HepG2 (cell line): ENCODE data around the gene CA12. TPM values are rescaled to one million over a fixed set of nuclear protein-coding genes. Genes with fewer than 3 reads are reported as not detected.
A peak's percentile ranks its signal among the peaks of the same experiment; 100 is the strongest.
"Not testable (repeated sequence)": the region's sequence is repeated elsewhere in the genome, so short reads cannot be mapped to it uniquely, and the experiment has no call there.

ENCODE experiments used
- ATAC-seq: fragments of 200-7000 bp; cut with Tn5 transposase; 3 replicates; pipeline ENCODE4 v1.9.1; 2020; ENCODE audit warnings: mild to moderate bottlenecking, moderate library complexity
- BruUV-seq: library from RNA; stranded (reverse); fragments of 400-500 nt; replicated peaks from 2 replicates; lab custom pipeline; 2021; lab: Mats Ljungman, UMichigan
- CTCF ChIA-PET: fragments of 300-600 bp; formaldehyde crosslinking; extraction: SDS; loops from one replicate; lab custom pipeline; 2021; ENCODE audit warnings: low total read pairs, inconsistent platforms, low intra/inter-chr PET ratio; lab: Yijun Ruan, JAX
- POLR2A ChIA-PET: fragments of 350-600 bp; sonication (Branson Sonifier 250); formaldehyde crosslinking; loops from one replicate; lab custom pipeline; 2020; ENCODE audit warnings: antibody characterized with exemption, inconsistent platforms; lab: Yijun Ruan, JAX
- DNase-seq: peaks from one replicate; pipeline ENCODE4 v3.0.0-alpha.2; 2015; ENCODE audit warnings: low spot score
- FAIRE-seq: peaks from 3 replicates; lab custom pipeline; 2011; peaks lifted over from hg19 to GRCh38; lab: Jason Lieb, UNC
- H2AFZ ChIP-seq: one replicate; pipeline ENCODE4 v1.6.1; 2011; ENCODE audit warnings: low read length, inconsistent platforms
- H3K27ac ChIP-seq: fragments of 300-600 bp; 3 replicates; pipeline ENCODE4 v1.8.0; 2011; ENCODE audit warnings: mixed run types, mild to moderate bottlenecking, mixed read lengths, low read length, inconsistent platforms; ENCODE audit not compliant: insufficient read depth; ENCODE audit errors: extremely low read length
- H3K27me3 ChIP-seq, 2 experiments: fragments of 200-600 bp in 1 of 2; 2 replicates in 1 of 2; 3 replicates in 1 of 2; pipeline versions ENCODE4 v1.6.0 to v1.8.0; 2011; ENCODE audit warnings: low read length in 2 of 2, mild to moderate bottlenecking in 2 of 2, moderate library complexity in 2 of 2, inconsistent platforms in 1 of 2; ENCODE audit not compliant: insufficient read depth in 2 of 2, control insufficient read depth in 1 of 2
- H3K36me3 ChIP-seq, 2 experiments: fragments of 200-600 bp in 1 of 2; replicated peaks in 1 of 2; 2 replicates in 1 of 2; 3 replicates in 1 of 2; pipeline versions ENCODE4 v1.5.1 to v1.8.0; 2011; ENCODE audit warnings: low read length in 2 of 2, inconsistent platforms in 1 of 2; ENCODE audit not compliant: insufficient read depth in 2 of 2, control insufficient read depth in 1 of 2
- H3K4me1 ChIP-seq: 2 replicates; pipeline ENCODE4 v1.5.1; 2012; ENCODE audit warnings: low read length, inconsistent platforms; ENCODE audit not compliant: insufficient read depth
- H3K4me2 ChIP-seq: 2 replicates; pipeline ENCODE4 v1.6.0; 2011; ENCODE audit warnings: low read depth, low read length, inconsistent platforms
- H3K4me3 ChIP-seq, 3 experiments: fragments of 200-600 bp in 1 of 3; sonication (generic), shearing (Covaris generic) in 1 of 3; replicated peaks in 1 of 3; 2 replicates each; pipeline ENCODE4 v1.5.1; 2011 to 2016; ENCODE audit warnings: low read length in 3 of 3, inconsistent platforms in 2 of 3, low read depth in 2 of 3, mild to moderate bottlenecking in 2 of 3, control low read depth in 1 of 3, mixed read lengths in 1 of 3; ENCODE audit not compliant: insufficient read depth in 1 of 3
- H3K79me2 ChIP-seq: one replicate; pipeline ENCODE4 v1.6.1; 2011; ENCODE audit warnings: low read length, inconsistent platforms; ENCODE audit not compliant: insufficient read depth
- H3K9ac ChIP-seq: 2 replicates; pipeline ENCODE4 v1.6.0; 2011; ENCODE audit warnings: mild to moderate bottlenecking, low read depth, low read length, inconsistent platforms; ENCODE audit not compliant: insufficient read depth
- H3K9me3 ChIP-seq: 2 replicates; pipeline ENCODE4 v1.5.1; 2012; ENCODE audit warnings: mild to moderate bottlenecking, low read length
- H4K20me1 ChIP-seq: 2 replicates; pipeline ENCODE4 v1.6.0; 2011; ENCODE audit warnings: inconsistent platforms, mild to moderate bottlenecking, low read length, moderate library complexity; ENCODE audit not compliant: insufficient read depth
- BCL6 ChIP-seq: IDR thresholded peaks from 2 replicates; pipeline ENCODE4 v1.6.1; 2016; ENCODE audit warnings: missing genetic modification reagents, missing compliant biosample characterization
- NAIF1 ChIP-seq: sonication (generic); formaldehyde crosslinking; IDR thresholded peaks from 2 replicates; pipeline ENCODE4 v1.5.0; 2020; ENCODE audit warnings: mild to moderate bottlenecking, missing genetic modification reagents, borderline replicate concordance
- RARA ChIP-seq: IDR thresholded peaks from 2 replicates; pipeline ENCODE4 v1.6.1; 2016; ENCODE audit warnings: missing genetic modification reagents, missing compliant biosample characterization
- SKI ChIP-seq: fragments of 450-650 bp; IDR thresholded peaks from one replicate; pipeline ENCODE4 v1.6.1; 2018; ENCODE audit warnings: mild to moderate bottlenecking; ENCODE audit not compliant: partially characterized antibody
- SNRNP70 ChIP-seq: fragments of 200-400 bp; formaldehyde crosslinking; IDR thresholded peaks from 2 replicates; pipeline ENCODE4 v1.6.1; 2017; ENCODE audit warnings: mild to moderate bottlenecking, low read depth, low read length, moderate library complexity
- SRF ChIP-seq: IDR thresholded peaks from 2 replicates; pipeline ENCODE4 v1.6.1; 2011; ENCODE audit warnings: mild to moderate bottlenecking, low read depth, low read length, moderate library complexity
- WGBS: methylation state at CpG from one replicate; pipeline ENCODE4 v1.1.6; 2017; ENCODE audit warnings: low lambda C conversion rate; 5-methylcytosine and 5-hydroxymethylcytosine counted together
- in situ Hi-C: cut with HindIII; loops from 2 replicates; pipeline ENCODE4 v1.10.0; 2017; ENCODE audit warnings: low pct_unique_long_range_greater_than_20kb; ENCODE audit not compliant: extremely low pct_ligation_motif_present
- intact Hi-C: fragments of 100-400 bp; cut with micrococcal nuclease; formaldehyde crosslinking; loops from one replicate; pipeline ENCODE4 v1.10.0; 2022; ENCODE audit not compliant: unreplicated experiment
- polyA plus RNA-seq, 8 experiments: library from polyadenylated mRNA; depleted of rRNA in 3 of 8; stranded (reverse) in 7 of 8; unstranded in 1 of 8; fragments of >200 nt; fragmentation: Illumina TruSeq in 4 of 8; extraction: Trizol in 4 of 8; gene quantifications; 2 replicates each; pipeline versions ENCODE4 v1.2.1 to v1.2.3, GENCODE V29; 2011 to 2016; ENCODE audit warnings: low read depth in 4 of 8, missing spikeins in 1 of 8, mixed read lengths in 1 of 8; ENCODE audit not compliant: insufficient read depth in 1 of 8
- total RNA-seq, 5 experiments: library from RNA; depleted of rRNA; stranded (reverse); fragments of >200 nt; fragmentation: Illumina TruSeq; extraction: Trizol; gene quantifications; 2 replicates each; pipeline ENCODE4 v1.2.3, GENCODE V29; 2016; ENCODE audit warnings: low read depth in 1 of 5

The CA12 gene
- total and polyA plus RNA-seq, 2 of the 13 experiments (the other 11 are each of a cell fraction or from before 2014, with no cell fraction given), result 0.07 to 0.20 TPM

- ATAC-seq, H3K36me3 ChIP-seq, H3K27ac ChIP-seq, POLR2A ChIA-PET, FAIRE-seq, CTCF ChIA-PET, H3K4me1 ChIP-seq, H3K9me3 ChIP-seq, H2AFZ ChIP-seq, H3K27me3 ChIP-seq, H3K79me2 ChIP-seq, intact Hi-C loops, BruUV-seq, in situ Hi-C loops, H4K20me1 ChIP-seq, H3K4me2 ChIP-seq, H3K9ac ChIP-seq, H3K4me3 ChIP-seq, DNase-seq: not testable (repeated sequence)
- 85% methylated on average over 10 of the region's 10 CpGs for WGBS
Observed at GRCh38 chr15:63320446-63320845, 61.2 kb downstream of the CA12 start.

- no peak for TF ChIP-seq SRF
- WGBS, result 23% methylated on average over 3 of the region's 3 CpGs
- ChIA-PET CTCF (no interaction called here), POLR2A (no interaction called here)
- peaks cover 1 to 5% of the 10 kb centered on the region in 2 experiments; a peak in 3 of 5 replicates for H3K27me3 ChIP-seq
- H3K36me3 ChIP-seq, result no peaks in the 10 kb centered on the region
- H4K20me1 ChIP-seq, result no peaks in the 10 kb centered on the region
- no peak overlapping the region for H3K9ac ChIP-seq
- in situ Hi-C loops, result no loop called here
- H3K79me2 ChIP-seq, result no peaks in the 10 kb centered on the region
- H3K27ac ChIP-seq, result no peak overlapping the region
- ATAC-seq (no peak), DNase-seq (no peak), FAIRE-seq (no peak)
- H2AFZ ChIP-seq, result no peak overlapping the region
- no TSS peak for BruUV-seq
- no peak overlapping the region for H3K4me3 ChIP-seq
- intact Hi-C loops, result no loop called here
- H3K4me2 ChIP-seq, result no peak overlapping the region
- no peaks in the 10 kb centered on the region for H3K9me3 ChIP-seq
- H3K4me1 ChIP-seq, result 0 out of 2 replicates have a peak, but pooled peaks cover 5% of the 10 kb centered on the region
Observed at GRCh38 chr15:63319065-63319464, 62.6 kb downstream of the CA12 start.

- in situ Hi-C loops, result no loop called here
- WGBS, result 32% methylated on average over 4 of the region's 4 CpGs
- CTCF ChIA-PET, result no interaction called here
Observed at GRCh38 chr15:63318344-63318743, 63.3 kb downstream of the CA12 start.

More at GRCh38 chr15:63318344-63318743, 63.3 kb downstream of the CA12 start:
- Histone ChIP-seq H3K27me3 (peaks cover 1 to 9% of the 10 kb centered on the region in 2 experiments; a peak in 3 of 5 replicates), H3K79me2 (no peaks in the 10 kb centered on the region), H3K4me2 (no peak overlapping the region), H3K36me3 (no peaks in the 10 kb centered on the region), H4K20me1 (no peaks in the 10 kb centered on the region), H3K9me3 (no peaks in the 10 kb centered on the region), H3K27ac (no peak overlapping the region), H2AFZ (no peak overlapping the region), H3K4me3 (no peak overlapping the region), H3K9ac (no peak overlapping the region), H3K4me1 (0 out of 2 replicates have a peak, but pooled peaks cover 5% of the 10 kb centered on the region)
- DNase-seq (no peak), FAIRE-seq (no peak), ATAC-seq (peak; percentile 27; the same call in 1 of the 3 replicates)
- POLR2A ChIA-PET, result no interaction called here
- TF ChIP-seq BCL6, result peak; percentile 45; the same call in 1 of the 2 replicates
- TF ChIP-seq SNRNP70, result no peak
- peak; percentile 69 for TF ChIP-seq RARA
- peak; percentile 43 for TF ChIP-seq SKI
- TF ChIP-seq NAIF1 (CRISPR knock-in tag), result no peak
- intact Hi-C loops, result no loop called here
- no TSS peak for BruUV-seq
